Neural cell (in vitro differentiated cells): ENCODE measurements around the gene IGSF3.

Source experiments
- CTCF ChIP-seq: fragments of 450-650 bp; IDR thresholded peaks from 2 replicates; pipeline ENCODE4 v1.5.1; 2014; ENCODE audit warnings: antibody characterized with exemption, mild to moderate bottlenecking, moderate library complexity; ENCODE audit not compliant: poor library complexity, severe bottlenecking
- EP300 ChIP-seq: fragments of 450-650 bp; conservative IDR thresholded peaks from 2 replicates; pipeline ENCODE4 v1.6.1; 2014; ENCODE audit warnings: antibody characterized with exemption, mild to moderate bottlenecking, moderate library complexity; ENCODE audit not compliant: poor library complexity, severe bottlenecking
- EZH2 ChIP-seq: fragments of 200-600, 300-800 bp; shearing (Covaris generic), sonication (generic); IDR thresholded peaks from 2 replicates; pipeline ENCODE4 v1.6.1; 2014; ENCODE audit warnings: antibody characterized with exemption, low read length, borderline replicate concordance, mild to moderate bottlenecking; ENCODE audit not compliant: insufficient read depth, poor library complexity, severe bottlenecking
- MXI1 ChIP-seq: fragments of 450-650 bp; conservative IDR thresholded peaks from 2 replicates; pipeline ENCODE4 v1.6.1; 2014; ENCODE audit warnings: antibody characterized with exemption, mild to moderate bottlenecking; ENCODE audit not compliant: poor library complexity, severe bottlenecking
- POLR2AphosphoS5 ChIP-seq: IDR thresholded peaks from 2 replicates; pipeline ENCODE4 v1.6.1; 2012
- REST ChIP-seq: IDR thresholded peaks from 2 replicates; pipeline ENCODE4 v1.6.1; 2012; ENCODE audit warnings: borderline replicate concordance
- SMC3 ChIP-seq: fragments of 450-650 bp; conservative IDR thresholded peaks from 2 replicates; pipeline ENCODE4 v1.6.1; 2014; ENCODE audit warnings: antibody characterized with exemption, mild to moderate bottlenecking, moderate library complexity; ENCODE audit not compliant: poor library complexity
- TAF1 ChIP-seq: IDR thresholded peaks from 2 replicates; pipeline ENCODE4 v1.6.1; 2012; ENCODE audit warnings: low read depth

DNA sequence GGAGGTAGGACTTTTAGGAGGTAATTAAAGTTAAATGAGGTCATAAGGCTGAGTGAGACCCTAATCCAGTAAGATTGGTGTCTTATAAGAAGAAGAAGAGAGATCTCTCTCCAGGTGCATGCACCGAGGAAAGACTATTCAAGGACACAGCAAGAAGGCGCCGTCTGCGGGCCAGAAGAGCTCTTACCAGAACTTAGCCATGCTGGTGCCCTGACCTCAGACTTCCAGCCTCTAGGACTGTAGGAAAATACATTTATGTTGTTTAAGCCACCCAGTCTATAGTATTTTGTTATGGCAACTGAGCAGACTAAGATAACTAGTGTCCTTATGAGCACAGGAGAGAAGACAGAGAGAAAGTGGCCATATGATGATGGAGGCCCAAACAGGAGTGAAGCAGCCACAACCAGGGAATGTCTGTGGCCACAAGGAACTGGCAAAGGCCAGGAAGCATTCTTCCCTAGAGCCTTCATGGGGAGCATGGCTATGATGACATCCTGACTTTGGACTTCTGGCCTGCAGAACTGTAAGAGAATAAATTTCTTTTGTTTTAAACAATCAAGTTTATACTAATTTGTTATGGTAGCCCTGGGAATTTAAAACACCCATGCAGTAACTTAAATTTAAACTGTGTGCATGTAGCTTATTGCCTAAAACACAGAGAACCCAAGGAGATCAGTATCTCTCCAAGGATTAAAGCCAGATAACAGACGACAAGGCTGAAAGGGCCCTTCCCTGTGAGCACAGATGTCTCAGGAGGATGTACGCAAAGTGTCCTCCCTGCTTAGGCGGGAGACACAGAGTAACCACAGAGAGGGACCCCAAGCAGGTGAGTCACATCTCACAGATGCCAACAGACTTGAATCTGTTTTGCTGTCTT is 86.8 kb downstream of the IGSF3 start:
- no peak for TF ChIP-seq CTCF
- no peak for TF ChIP-seq EP300
- no peak for TF ChIP-seq POLR2AphosphoS5
- TF ChIP-seq MXI1, result no peak
- TF ChIP-seq REST, result no peak
- TF ChIP-seq EZH2, result no peak
- no peak for TF ChIP-seq TAF1
- no peak for TF ChIP-seq SMC3
